ENCODE measurements around the gene RUNX2.

Gene RUNX2

DNA sequence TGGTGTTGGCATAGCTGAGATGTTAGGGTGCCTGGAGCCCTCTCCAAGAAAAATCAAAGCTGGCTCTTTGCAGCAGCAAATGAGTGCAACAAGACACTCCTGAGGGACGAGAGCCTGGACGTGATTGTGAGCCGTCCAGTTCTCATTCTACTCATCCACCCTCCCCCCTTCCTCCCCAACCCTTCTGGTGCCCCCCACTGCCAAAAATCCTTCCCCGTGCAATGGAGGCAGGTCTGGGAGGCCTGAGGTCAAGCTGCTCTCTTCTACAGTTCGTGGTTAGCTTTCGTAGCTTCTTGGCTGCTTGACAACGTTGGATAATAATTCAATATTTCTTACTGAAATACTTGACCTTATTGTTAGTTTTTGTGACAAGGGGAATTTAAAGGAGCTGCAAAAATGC lies 234.9 kb downstream of the RUNX2 start:
- no peak for DNase-seq

DNA sequence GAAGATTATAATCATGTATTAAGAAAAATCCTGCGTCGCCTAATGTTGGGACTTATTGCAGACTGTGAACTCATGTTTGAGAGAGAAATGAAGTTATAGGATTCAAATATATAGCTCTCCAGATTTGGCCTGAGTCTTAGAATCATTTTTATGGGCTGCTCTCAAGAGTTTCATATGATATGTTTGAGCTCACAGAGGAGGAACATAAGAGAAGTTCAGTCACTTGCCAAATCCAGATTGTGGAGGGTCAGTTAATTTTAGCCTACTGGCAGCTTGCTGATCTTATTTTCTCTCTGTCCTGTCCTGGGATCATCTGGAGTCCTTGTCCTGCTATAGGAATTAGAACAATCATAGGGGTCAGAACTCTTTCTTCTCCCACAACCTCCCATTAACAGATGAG lies 235.7 kb downstream of the RUNX2 start:
- no peak for DNase-seq

DNA sequence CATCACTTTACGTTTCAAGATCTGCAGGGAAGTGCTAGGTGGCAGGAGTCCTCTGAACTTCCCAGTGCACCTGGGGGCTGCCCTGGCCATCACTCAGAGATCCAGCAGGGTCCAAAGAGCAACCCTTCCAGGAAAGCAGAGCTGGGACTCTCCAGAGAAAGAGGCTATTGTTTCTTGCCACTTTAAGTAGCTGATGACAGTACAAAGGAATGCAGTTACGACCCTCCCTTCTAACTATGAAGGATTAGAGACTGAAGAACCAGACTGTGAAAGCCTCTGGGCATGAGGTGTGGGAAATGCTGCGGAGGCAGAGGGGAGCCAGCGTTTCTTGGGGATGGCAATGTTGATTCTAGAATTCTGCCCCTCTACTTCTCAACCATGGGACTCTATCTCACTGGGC lies 238.8 kb downstream of the RUNX2 start:
- DNase-seq, result no peak

DNA sequence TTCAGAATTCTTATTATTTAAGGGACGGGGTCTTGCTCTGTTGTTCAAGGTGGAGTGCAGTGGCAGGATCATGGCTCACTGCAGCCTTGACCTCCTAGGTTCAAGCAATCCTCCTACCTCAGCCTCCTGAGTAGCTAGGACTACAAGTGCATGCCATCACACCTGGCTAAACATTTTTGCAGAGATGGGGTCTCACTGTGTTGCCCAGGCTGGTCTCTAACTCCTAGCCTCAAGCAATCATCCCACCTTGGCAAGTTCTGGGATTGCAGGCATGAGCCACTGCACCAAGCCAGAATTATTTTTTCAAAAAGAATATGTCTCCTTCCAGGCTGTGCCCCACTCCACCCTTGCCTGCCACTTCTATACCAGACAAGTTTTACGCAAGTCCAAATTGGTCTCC lies 239.7 kb downstream of the RUNX2 start:
- no peak for DNase-seq

DNA sequence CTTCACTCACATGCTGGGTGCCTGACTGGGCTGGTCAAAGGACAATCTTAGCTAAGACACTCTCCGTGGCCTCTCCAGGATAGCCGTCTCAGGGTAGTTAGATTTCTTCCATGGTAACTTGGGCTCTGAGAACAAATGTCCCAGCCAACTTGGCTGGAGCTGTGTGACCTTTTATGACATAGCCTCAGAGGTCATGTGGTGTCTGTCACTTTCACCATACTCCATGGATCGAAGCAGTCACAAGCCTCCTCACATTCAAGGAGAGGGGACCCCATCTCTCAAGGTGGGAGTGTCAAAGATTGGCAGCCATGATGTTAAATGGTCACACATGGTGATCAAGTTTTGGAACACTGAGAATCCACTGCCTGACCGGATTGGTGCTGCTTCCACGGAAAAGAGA lies 240.5 kb downstream of the RUNX2 start:
- no peak for DNase-seq

DNA sequence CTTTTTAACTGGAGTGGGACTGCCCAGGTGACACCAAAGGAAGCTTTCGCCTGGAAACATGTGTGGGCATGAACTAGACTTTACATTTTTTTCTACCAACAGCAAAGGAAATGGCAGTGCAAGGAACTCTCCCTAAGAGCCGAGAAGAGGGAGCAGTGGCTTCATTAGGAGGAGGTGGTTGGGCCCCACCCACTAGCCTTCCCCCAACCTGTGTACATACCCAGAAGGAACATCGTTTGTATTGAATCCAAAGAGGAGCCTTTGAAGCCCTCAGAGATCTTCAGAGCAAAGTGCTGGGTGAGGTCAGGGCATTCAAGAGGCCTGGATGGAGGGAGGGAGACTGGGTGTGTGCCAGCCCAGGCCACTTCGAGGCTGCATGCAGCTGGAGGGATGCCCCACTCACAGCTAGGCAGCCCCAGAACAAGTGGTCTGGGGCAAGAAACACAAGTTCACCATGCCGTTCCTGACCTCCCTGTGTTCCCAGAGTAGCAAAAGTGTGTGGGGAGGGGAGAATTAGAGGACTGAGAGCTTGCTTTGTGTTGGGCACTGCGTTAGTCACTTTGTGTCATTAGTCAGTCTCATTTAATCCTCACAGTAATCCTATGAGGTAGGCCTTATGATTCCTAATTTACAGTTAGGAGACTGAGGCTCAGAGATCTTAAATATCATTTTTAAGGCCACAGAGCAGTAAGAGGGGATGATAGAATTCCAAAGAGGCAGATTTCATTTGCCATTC lies 241.2 kb downstream of the RUNX2 start:
- no peak for DNase-seq

DNA sequence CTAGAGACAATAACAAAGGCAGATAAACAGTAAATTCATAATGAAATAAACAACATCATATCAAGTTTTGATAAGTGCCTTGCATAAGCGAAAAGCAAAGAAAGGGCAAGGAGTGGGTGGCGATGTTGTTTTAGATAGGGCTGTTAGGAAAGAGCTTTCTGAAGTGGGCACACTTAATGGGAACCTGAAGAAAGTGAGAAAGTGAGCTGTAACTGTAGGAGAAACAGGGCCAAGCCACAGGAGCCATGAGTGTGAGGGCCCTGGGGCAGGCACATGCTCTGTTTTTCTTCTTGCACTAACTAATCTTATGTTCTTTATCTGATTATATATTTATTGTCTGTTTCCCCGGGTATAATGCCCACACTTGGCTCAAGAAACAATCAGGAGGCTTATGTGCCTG lies 243.0 kb downstream of the RUNX2 start:
- DNase-seq, result no peak

DNA sequence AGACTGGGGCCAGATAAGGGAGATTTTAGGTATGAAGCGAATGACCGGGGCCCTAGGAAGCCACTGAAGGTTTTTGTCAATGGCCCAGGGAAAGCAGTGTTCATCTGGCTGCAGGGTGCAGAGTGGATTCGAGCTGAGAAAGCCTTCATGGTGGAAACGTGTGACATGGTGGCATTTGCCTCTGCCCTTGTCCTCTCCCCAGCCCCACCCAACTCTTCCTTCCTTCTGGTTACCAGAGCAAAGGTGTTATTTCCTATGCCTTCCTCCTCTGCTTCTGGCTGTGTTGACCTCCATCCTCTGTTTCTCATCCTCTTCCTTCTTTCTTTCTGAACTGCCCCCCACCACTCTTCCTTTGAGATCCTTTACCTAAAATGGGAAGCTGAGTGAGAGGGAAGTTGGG lies 244.7 kb downstream of the RUNX2 start:
- no peak for DNase-seq

DNA sequence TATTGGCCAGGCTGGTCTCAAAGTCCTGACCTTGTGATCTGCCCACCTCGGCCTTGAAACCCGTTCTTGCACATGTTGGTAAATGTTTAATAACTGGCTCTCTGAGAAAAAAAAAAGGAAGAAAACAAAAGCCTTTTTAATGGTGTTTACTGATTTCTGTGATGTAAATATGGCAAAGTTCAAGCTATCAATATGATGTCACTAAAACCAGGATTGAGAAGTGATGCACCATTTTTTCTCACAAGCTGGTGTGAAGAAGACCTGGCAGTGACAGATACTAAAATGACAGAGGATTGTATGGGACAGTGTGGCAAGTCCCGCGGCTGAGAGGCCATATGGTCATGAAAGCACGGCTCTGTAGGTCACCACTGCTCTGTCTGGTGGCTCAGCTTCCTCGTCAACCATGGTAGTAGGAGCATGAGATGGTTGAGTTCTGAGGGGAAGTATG lies 245.9 kb downstream of the RUNX2 start:
- no peak for DNase-seq

DNA sequence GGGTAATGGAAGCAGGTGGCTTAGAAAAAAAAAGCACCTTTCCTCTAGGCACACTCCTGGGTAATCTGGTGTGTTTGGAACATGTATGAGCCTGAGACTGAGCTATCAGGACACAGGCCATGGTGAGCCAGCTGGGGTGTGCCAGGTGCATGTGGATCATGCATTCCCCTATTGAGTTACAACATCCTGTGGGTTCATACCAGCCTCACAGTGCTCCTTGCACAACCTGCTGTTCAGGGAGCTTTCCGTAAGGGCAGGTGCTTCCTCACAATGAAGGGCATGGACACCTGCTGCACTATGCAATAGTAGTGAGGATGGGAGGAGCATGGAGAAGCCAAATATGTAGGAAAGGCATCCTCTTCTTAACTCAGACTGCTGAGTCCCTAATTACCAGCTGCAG lies 246.8 kb downstream of the RUNX2 start:
- DNase-seq, result no peak

DNA sequence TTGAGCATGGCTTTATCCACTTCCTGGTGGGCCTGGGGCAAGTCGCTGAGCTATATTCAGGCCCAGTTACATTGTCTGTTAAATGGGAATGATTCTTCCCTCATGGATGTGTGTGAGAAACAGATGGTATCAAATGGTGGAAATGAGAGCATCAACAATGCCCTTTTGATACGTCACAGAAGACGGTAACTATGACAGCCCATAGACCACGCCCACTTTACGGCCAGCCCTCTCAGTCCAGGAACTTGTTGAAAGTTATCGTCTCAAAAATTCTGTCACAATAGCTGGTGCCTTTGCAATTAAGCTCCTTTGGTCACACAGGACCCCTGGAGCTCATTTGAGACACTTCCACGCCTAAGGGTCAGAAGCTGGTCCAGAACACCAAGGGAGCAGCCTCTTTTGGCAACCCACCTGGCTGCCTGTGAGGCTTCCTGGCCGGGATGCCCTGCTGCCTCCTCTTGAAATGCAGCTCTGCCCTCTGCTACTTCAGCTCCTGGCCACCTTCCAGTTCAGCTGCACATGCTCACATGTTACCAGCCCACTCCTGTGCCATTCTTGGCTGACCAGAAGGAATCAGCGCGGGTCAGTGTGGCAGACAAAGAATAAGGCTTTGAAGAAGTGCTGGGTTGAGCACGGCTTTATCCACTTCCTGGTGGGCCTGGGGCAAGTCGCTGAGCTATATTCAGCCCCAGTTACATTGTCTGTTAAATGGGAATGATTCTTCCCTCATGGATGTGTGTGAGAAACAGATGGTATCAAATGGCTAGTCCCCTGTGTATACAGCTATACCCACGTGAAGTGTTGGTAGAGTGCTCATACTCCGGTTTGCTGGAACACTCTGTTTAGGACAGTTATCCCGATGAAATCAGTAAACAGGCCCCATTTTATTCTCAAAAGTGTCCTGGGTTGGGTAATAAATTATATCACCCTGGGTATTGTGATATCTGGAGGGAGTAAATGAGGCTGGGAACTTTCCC lies 248.8 kb downstream of the RUNX2 start:
- DNase-seq, result no peak

DNA sequence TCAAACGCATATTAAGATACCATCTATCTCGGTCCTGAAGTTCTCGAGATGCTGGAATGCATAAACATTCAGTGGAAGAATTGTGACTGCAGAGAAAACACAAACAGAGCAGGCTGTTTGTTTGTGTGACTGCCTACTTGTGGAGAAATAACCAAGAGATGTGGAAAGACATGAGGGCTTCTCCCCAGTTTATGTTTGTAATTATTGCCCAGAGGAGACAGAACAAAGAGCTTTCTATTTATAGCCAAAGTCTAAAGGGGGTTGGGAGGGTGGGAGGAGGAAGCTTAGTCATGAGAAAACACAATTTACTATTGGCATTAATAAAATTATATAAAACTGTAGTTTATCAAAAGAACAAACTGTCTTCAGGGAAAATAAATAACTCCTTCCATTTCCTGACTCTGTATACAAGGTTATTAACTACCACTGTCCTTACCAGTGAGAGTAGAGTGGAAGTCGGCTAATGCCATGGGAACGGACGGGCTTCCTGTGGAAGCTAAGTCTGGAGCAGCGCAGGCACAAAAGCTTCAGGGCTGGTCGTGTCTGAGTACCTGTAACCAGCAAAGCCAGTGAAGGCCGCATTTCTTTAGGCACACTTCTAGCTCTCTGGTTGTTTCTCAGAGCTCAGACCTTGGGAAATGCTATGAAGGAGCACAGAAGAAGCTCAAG lies 249.8 kb downstream of the RUNX2 start:
- no peak for DNase-seq

DNA sequence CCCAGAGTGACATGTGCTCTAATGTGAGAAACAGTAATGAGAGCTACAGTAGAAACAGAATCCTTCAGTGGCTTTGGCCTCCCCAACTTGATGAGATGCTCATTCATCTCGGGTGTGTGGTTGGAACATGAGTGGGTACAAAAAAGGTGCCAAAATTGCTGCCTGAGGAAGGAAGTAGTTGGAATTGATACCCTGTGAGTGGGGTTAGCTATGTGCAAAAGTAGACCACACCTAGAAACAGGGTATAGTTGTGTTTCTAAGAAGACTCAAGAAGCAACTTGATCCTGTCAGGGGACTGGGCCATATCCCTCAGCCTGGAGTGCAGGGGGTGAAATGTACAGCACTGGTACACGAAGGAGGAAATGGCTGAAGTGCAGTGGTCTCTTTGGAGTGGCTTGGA lies 256.0 kb downstream of the RUNX2 start:
- no peak for DNase-seq

DNA sequence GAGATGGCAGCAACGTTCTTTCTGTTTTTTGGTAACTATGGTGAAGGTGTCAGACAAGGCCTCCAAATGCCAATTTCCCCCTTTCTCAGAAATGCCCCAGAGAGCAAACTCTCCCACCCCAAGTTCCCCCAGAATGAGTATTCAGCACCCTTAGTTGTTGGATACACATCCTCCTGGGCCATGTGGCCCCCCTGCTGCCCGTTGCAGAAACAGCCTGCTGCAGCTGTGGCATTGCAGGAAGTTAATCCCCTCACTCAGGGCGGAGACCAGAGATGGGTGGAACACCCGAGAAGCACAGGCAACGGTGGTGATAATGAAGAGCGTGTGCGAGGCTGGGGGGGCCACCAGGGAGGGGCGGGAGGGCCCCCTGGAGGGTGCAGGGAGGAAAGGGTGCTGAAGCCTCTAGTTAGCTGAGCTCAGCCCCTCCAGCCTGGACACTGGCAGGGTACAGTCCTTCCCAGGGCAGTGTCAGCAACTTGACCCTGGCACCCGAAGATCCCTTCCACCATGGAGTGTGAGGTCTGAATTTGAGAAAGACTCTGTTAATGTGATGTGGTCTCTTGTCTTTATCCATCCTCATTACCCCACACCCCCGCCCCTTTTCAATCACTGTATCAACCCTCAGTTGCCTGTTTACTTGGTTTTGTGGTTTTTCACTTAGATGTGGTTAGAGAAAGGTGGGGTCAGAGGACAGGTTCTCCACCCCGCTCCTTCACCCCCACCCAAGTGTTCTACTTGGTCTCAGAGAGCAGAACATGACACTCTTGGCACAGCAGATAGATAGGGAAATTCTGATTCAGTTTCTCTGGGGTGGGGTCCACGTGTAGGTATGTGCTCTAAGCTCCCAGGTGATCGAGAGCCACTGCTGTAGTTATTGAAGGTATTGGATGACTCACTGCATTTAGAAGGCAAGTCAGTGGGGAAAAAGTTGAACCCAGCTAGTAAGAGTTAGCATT lies 258.4 kb downstream of the RUNX2 start:
- DNase-seq, result no peak

DNA sequence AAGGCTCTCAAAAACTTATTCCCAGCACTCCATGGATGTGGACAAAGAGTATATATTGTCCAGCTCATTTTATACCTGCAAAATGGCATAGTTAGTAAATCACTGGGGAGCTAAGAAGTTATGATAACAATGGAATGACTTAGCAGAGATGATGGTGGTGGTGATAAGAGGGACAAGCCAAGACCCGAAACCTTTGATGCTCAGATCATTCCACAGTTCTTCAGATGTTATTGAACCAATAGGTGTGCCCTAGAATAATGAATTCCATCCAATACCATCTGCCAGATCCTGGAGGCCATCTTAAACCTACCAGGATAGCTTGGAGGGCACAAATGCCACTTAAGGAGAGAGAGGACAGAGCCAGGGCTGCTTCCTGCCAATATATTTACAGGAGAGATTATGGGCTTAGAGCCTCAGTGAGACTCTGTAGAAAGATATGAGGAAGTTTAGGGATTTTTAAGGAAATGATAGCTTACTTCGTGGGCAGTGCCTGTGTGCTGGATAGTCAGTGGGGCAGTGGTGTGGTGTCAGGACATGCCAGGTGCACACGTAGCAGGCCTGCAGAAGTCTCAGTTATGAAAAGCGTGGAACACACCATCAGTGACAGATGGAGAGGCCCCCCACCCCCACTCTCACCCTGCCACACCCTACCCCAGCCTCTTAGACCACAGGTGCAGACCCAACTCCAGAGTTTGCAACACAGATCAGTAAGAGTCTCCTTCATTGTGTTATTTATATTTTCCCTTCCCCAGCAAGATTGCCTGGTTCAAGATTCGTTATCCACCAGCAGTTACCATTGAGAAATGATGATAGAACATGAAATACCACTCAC lies 259.3 kb downstream of the RUNX2 start:
- DNase-seq, result no peak

DNA sequence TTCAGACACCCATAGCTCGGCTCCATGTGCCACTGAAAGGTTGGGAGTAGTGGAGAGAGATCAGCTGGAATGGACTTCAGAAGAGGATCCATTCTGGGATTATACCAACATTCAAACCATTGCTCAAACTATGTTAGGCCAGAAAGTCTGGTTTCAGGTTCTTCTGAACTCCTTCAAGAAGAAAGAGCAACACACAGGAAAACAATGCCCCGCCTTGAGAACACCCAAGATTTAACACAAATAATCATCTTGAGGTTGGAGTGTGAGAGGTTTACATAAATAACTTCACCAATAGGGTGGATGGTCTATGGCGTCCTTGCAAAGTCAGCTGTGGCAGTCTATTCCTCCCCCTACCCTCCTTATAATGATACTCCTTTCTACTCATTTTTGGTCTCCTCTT lies 261.2 kb downstream of the RUNX2 start:
- no peak for DNase-seq

DNA sequence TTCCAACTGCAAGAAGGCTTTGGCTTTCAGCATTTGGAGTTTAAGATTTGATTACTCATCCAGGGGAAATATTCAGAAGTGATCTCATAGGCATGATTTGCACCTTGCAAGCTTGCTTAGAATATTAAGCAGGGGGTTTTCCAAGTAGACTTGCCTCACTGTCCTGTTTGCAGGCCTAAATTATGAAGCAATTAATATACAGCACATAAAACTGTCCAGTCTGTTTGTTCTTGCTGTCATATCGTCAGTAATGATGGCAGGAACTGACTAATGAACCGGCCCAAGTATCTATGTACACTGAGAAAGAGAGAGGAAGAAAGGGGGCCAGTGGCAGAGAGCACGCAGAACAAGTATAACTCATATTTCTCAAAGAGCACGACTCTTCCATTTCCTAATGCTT lies 262.1 kb downstream of the RUNX2 start:
- no peak for DNase-seq

DNA sequence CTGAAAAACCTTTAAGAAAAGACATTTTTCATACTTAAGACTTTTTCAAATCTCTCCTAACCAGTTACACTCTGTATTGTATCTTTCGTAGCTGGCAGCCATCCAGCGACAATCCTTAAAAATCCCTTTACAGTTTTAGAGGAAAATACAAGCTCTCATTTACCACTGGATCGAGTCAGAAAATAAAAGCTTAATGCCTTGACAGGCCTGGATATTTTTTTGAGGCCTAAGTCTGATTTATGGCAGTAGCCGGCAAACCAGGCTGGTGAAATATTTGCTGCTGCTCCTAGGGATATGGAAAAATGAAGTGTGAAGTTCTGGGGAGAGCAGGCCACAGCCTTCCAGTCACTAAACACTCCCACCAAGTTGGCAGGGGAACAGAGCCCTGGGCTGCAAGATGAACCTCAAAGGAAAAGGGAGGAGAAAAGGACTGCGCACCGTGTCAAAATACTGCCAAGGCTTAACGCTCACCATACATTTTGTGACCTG lies 262.6 kb downstream of the RUNX2 start:
- no peak for DNase-seq

DNA sequence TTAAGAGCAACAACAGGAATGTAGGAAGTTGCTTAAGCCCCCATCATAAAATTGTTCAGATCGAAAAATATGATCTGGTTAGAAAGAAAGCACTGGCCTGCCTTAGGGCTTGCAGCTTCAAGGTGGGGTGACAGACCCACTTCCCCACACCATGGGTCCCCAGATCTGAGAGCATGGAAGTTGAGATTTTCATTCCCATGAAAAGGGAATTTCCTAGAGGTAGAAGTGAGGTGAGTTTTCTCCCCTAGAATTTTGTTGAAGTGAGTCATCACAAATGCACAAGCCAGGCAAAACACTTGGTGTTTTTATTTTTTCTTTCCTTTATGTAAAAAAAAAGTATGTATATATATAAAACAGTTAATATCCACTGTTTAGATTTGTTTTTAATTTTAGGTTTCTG lies 263.2 kb downstream of the RUNX2 start:
- DNase-seq, result no peak

DNA sequence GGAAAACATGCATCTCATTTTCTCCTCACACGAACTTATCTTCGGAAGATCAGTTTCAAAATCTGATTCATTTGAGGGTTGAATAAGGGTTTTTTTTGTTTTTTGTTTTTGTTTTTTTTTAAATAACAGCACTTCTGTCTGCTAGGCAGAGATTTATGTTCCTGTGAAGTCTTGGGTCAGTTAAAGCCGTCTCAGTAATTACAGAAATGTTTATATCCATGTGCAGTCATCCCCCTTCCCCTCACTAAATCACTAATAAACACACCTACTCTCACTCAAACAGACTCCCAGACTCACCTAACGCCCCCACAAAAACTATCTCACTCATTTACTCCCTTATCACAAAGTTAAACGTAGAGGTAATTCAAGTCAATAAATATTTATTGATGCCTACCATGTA lies 263.8 kb downstream of the RUNX2 start:
- DNase-seq, result no peak

DNA sequence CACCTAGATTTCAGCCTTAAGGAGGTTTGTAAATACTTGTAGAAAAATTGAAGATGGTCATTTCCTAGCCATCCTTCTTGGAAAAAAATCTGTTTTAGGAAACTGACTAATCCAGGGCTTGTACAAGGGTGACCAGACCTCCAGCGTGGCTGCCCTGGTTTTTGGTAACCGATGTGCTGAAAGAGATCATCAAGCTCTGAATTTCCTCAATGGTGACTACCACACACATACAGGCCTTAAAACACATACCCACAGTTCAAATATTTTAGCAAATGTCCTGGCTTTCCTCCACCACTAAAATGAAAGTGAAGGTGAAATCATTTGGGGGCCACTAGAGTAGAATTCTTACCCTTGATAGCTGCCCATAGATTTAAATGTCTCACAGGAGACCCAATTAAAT lies 264.9 kb downstream of the RUNX2 start:
- no peak for DNase-seq
